Psoas muscle (tissue), 8 donors: ENCODE measurements around the gene SPATA31D4. TPM values are rescaled to one million over a fixed set of nuclear protein-coding genes. Genes with fewer than 3 reads are reported as not detected.

Source experiments
- ATAC-seq, 4 donors: fragments of 200-7000 bp; cut with Tn5 transposase; one replicate each; pipeline ENCODE4 v1.9.1; 2020; ENCODE audit warnings: moderate library complexity in 3 of 4, mild to moderate bottlenecking in 2 of 4
- DNase-seq, 2 donors: peaks; one replicate each; pipeline ENCODE4 v3.0.0-alpha.2; 2020
- H3K27ac ChIP-seq: fragments of 200-600 bp; one replicate; pipeline ENCODE4 v1.8.0; 2022
- H3K27me3 ChIP-seq, 3 donors: fragments of 200-600 bp in 1 of 3; one replicate each; pipeline versions ENCODE4 v1.6.1 to v1.8.0; 2013 to 2022; ENCODE audit warnings: low read length in 2 of 3, mild to moderate bottlenecking in 2 of 3, moderate library complexity in 1 of 3; ENCODE audit not compliant: insufficient read depth in 3 of 3
- H3K36me3 ChIP-seq, 2 donors: fragments of 200-600 bp in 1 of 2; one replicate each; pipeline versions ENCODE4 v1.6.1 to v1.8.0; 2013 to 2022; ENCODE audit warnings: low read depth in 1 of 2, mild to moderate bottlenecking in 1 of 2, moderate library complexity in 1 of 2; ENCODE audit not compliant: insufficient read depth in 1 of 2
- H3K4me1 ChIP-seq: fragments of 200-600 bp; one replicate; pipeline ENCODE4 v1.8.0; 2022
- H3K4me3 ChIP-seq: fragments of 200-600 bp; one replicate; pipeline ENCODE4 v1.8.0; 2022; ENCODE audit warnings: mild to moderate bottlenecking
- H3K9me3 ChIP-seq: fragments of 200-600 bp; one replicate; pipeline ENCODE4 v1.8.0; 2022
- CTCF ChIP-seq: fragments of 200-600 bp; IDR thresholded peaks from one replicate; pipeline ENCODE4 v1.8.0; 2022; ENCODE audit warnings: antibody characterized with exemption
- WGBS, 3 donors: extraction: QIAGEN DNeasy Blood & Tissue Kit; methylation state at CpG; one replicate each; pipeline versions ENCODE4 v1.1.6 to v1.1.7; 2013; 5-methylcytosine and 5-hydroxymethylcytosine counted together
- intact Hi-C, 2 donors: fragments of 100-400 bp; cut with DNase I; formaldehyde crosslinking; loops; one replicate each; pipeline versions ENCODE4 v1.11.0 to v1.14.2; 2022
- polyA plus RNA-seq, 3 donors: library from polyadenylated mRNA; stranded (reverse); fragments of 200-250 nt; gene quantifications; one replicate each; pipeline ENCODE4 v1.2.3, GENCODE V29; 2013
- total RNA-seq, 4 donors: library from RNA; stranded (reverse); fragmentation: NEBNext Ultra II Directional in 2 of 4; extraction: Animal tissue kit (Norgen Biotek cat#: 25700) in 2 of 4; gene quantifications; one replicate each; pipeline versions ENCODE4 v1.2.1 to v1.2.4, GENCODE V29; 2021 to 2023
- donor health status: healthy with polysubstance abuse.
- donor health status: DM: no; HTN: no; CAD: no; lungs with moderate emphysema.
- donor health status: Bipolar disorder and iron deficiency.
- donor health status: healthy.
- donor health status: DM: yes; HTN: yes; CAD: no.
- donor health status: DM: no; HTN: no; CAD: no.
- donor health status: DM: no; HTN: no; CAD: no.
- donor health status: DM: yes; HTN: yes; CAD: no.

Gene SPATA31D4
- total and polyA plus RNA-seq, 7 donors: not detected

GRCh38 chr9:81955625-81956024, 27.4 kb downstream of the SPATA31D4 start:
- DNase-seq: no peak
- H3K9me3 ChIP-seq: peaks cover 7% of the 10 kb centered on the region
- H3K36me3 ChIP-seq: no peaks in the 10 kb centered on the region
- no peaks in the 10 kb centered on the region for H3K27me3 ChIP-seq
- H3K4me3 ChIP-seq: no peak overlapping the region
- H3K27ac ChIP-seq: no peak overlapping the region
- no peak for ATAC-seq
- no peak for TF ChIP-seq CTCF
- intact Hi-C loops: no loop called here
- H3K4me1 ChIP-seq: no peaks in the 10 kb centered on the region

GRCh38 chr9:81964218-81965171, 36.3 kb downstream of the SPATA31D4 start:
- H3K36me3 ChIP-seq: no peaks in the 10 kb centered on the region
- intact Hi-C loops: no loop called here
- no peak for TF ChIP-seq CTCF

GRCh38 chr9:81968026-81968425, 39.8 kb downstream of the SPATA31D4 start:
- intact Hi-C loops: no loop called here
- DNase-seq (no peak), ATAC-seq (no peak)
- 91 to 93% (median 92%) methylated on average over 3 of the region's 3 CpGs for WGBS, 3 donors
- no peak overlapping the region for H3K27ac ChIP-seq
- peaks cover 3% of the 10 kb centered on the region for H3K9me3 ChIP-seq
- TF ChIP-seq CTCF: no peak
- no peak overlapping the region for H3K4me3 ChIP-seq
- H3K36me3 ChIP-seq: no peaks in the 10 kb centered on the region
- H3K4me1 ChIP-seq: no peaks in the 10 kb centered on the region
- H3K27me3 ChIP-seq: no peaks in the 10 kb centered on the region

More at GRCh38 chr9:81964218-81965171, 36.3 kb downstream of the SPATA31D4 start:
- no peak overlapping the region for H3K4me3 ChIP-seq
- ATAC-seq (no peak), DNase-seq (no peak)
- 79 to 82% (median 80%) methylated on average over 6 of the region's 6 CpGs for WGBS, 3 donors
- no peak overlapping the region for H3K27ac ChIP-seq
- H3K27me3 ChIP-seq: no peaks in the 10 kb centered on the region
- peaks cover 3% of the 10 kb centered on the region for H3K9me3 ChIP-seq
- H3K4me1 ChIP-seq: no peaks in the 10 kb centered on the region

GRCh38 chr9:81969971-81970370, 41.7 kb downstream of the SPATA31D4 start:
- no peak overlapping the region for H3K4me3 ChIP-seq
- DNase-seq (no peak), ATAC-seq (no peak)
- H3K4me1 ChIP-seq: no peaks in the 10 kb centered on the region
- H3K27ac ChIP-seq: no peak overlapping the region
- no peaks in the 10 kb centered on the region for H3K27me3 ChIP-seq
- no peaks in the 10 kb centered on the region for H3K36me3 ChIP-seq
- H3K9me3 ChIP-seq: peaks cover 3% of the 10 kb centered on the region
- intact Hi-C loops: no loop called here
- TF ChIP-seq CTCF: no peak

GRCh38 chr9:81971727-81972126, 43.5 kb downstream of the SPATA31D4 start:
- intact Hi-C loops: no loop called here
- DNase-seq (no peak), ATAC-seq (no peak)
- H3K9me3 ChIP-seq: no peaks in the 10 kb centered on the region
- no peaks in the 10 kb centered on the region for H3K27me3 ChIP-seq
- H3K36me3 ChIP-seq: no peaks in the 10 kb centered on the region
- H3K27ac ChIP-seq: no peak overlapping the region
- TF ChIP-seq CTCF: no peak
- no peak overlapping the region for H3K4me3 ChIP-seq
- no peaks in the 10 kb centered on the region for H3K4me1 ChIP-seq
